B cell (primary cell): ENCODE data around the gene CA7. TPM values are rescaled to one million over a fixed set of nuclear protein-coding genes. Genes with fewer than 3 reads are reported as not detected.

Experiments used
- ATAC-seq: fragments of 200-7000 bp; cut with Tn5 transposase; one replicate; pipeline ENCODE4 v1.10.0; 2021; ENCODE audit warnings: low read depth, mild to moderate bottlenecking, moderate number of reproducible peaks, moderate library complexity
- CTCF ChIA-PET: fragments of 350-600 bp; sonication (Branson Sonifier 250); formaldehyde crosslinking; loops from one replicate; lab custom pipeline; 2021; ENCODE audit warnings: antibody characterized with exemption, inconsistent platforms; lab: Charles Lee
- POLR2A ChIA-PET: fragments of 350-600 bp; sonication (Branson Sonifier 250); formaldehyde crosslinking; loops from one replicate; lab custom pipeline; 2021; ENCODE audit warnings: antibody characterized with exemption; lab: Charles Lee
- DNase-seq: peaks from one replicate; pipeline ENCODE4 v3.0.0; 2013
- H2AFZ ChIP-seq: 2 replicates; pipeline ENCODE4 v1.6.1; 2012; ENCODE audit warnings: mild to moderate bottlenecking, low read depth, low read length; ENCODE audit not compliant: insufficient read depth, poor library complexity, severe bottlenecking
- H3K27ac ChIP-seq, 2 donors: 1 replicate in 1 of 2; 2 replicates in 1 of 2; pipeline ENCODE4 v1.5.1; 2012 to 2013; ENCODE audit warnings: low read length in 2 of 2, mild to moderate bottlenecking in 2 of 2, moderate library complexity in 1 of 2
- H3K27me3 ChIP-seq, 4 experiments: fragments of 200-600 bp in 1 of 4; sonication (generic) in 1 of 4; replicated peaks in 1 of 4; 1 replicate in 2 of 4; 2 replicates in 2 of 4; pipeline versions ENCODE4 v1.6.1 to v1.7.0; 2013 to 2016; ENCODE audit warnings: low read length in 3 of 4, mild to moderate bottlenecking in 2 of 4, mixed read lengths in 1 of 4, moderate library complexity in 1 of 4; ENCODE audit not compliant: insufficient read depth in 4 of 4, control insufficient read depth in 3 of 4; ENCODE audit errors: control extremely low read depth in 1 of 4
- H3K36me3 ChIP-seq, 2 experiments: replicated peaks in 1 of 2; 1 replicate in 1 of 2; 2 replicates in 1 of 2; pipeline versions ENCODE4 v1.6.1 to v1.7.1; 2013; ENCODE audit warnings: low read length in 1 of 2; ENCODE audit not compliant: insufficient read depth in 2 of 2, control insufficient read depth in 1 of 2; ENCODE audit errors: control extremely low read depth in 1 of 2, extremely low read depth in 1 of 2
- H3K4me1 ChIP-seq, 2 donors: fragments of 200-600 bp in 1 of 2; sonication (generic) in 1 of 2; 1 replicate in 1 of 2; 2 replicates in 1 of 2; pipeline versions ENCODE4 v1.5.1 to v1.6.1; 2013 to 2017; ENCODE audit warnings: low read length in 2 of 2; ENCODE audit not compliant: control insufficient read depth in 2 of 2, insufficient read depth in 2 of 2
- H3K4me2 ChIP-seq: replicated peaks from 2 replicates; pipeline ENCODE3; 2012; ENCODE audit warnings: mild to moderate bottlenecking, low read depth, low read length; ENCODE audit not compliant: poor library complexity, severe bottlenecking
- H3K4me3 ChIP-seq, 5 experiments: fragments of 200-600 bp in 1 of 5; sonication (generic) in 1 of 5; 1 replicate in 3 of 5; 2 replicates in 2 of 5; pipeline versions ENCODE4 v1.5.1 to v1.7.0; 2011 to 2016; ENCODE audit warnings: low read length in 4 of 5, mild to moderate bottlenecking in 4 of 5, low read depth in 2 of 5, control low read depth in 1 of 5, moderate library complexity in 1 of 5; ENCODE audit not compliant: insufficient read depth in 1 of 5; ENCODE audit errors: control extremely low read depth in 1 of 5, extremely low read depth in 1 of 5
- H3K79me2 ChIP-seq: fragments of 200-600 bp; sonication (generic); one replicate; pipeline ENCODE4 v1.6.0; 2016; ENCODE audit warnings: low read length; ENCODE audit not compliant: control insufficient read depth, insufficient read depth
- H3K9ac ChIP-seq: fragments of 200-600 bp; sonication (generic); 2 replicates; pipeline ENCODE4 v1.6.1; 2017; ENCODE audit warnings: mild to moderate bottlenecking, low read length, moderate library complexity
- H3K9me3 ChIP-seq, 3 donors: one replicate each; pipeline versions ENCODE4 v1.6.1 to v1.7.1; 2013; ENCODE audit warnings: low read length in 2 of 3; ENCODE audit not compliant: control insufficient read depth in 2 of 3, insufficient read depth in 1 of 3; ENCODE audit errors: control extremely low read depth in 1 of 3
- H4K20me1 ChIP-seq: 2 replicates; pipeline ENCODE4 v1.6.0; 2012; ENCODE audit warnings: mild to moderate bottlenecking, low read length; ENCODE audit not compliant: insufficient read depth, control insufficient read depth, poor library complexity, severe bottlenecking
- H3K27ac Mint-ChIP-seq: one replicate; pipeline ENCODE4 v1.8.0; 2021; ENCODE audit warnings: mixed read lengths
- H3K27me3 Mint-ChIP-seq: one replicate; pipeline ENCODE4 v1.8.0; 2021; ENCODE audit warnings: mixed read lengths
- H3K4me1 Mint-ChIP-seq: one replicate; pipeline ENCODE4 v1.8.0; 2021; ENCODE audit warnings: mixed read lengths
- H3K4me3 Mint-ChIP-seq: one replicate; pipeline ENCODE4 v1.8.0; 2021; ENCODE audit warnings: mixed read lengths
- H3K9me3 Mint-ChIP-seq: one replicate; pipeline ENCODE4 v1.8.0; 2022; ENCODE audit warnings: mixed read lengths; ENCODE audit not compliant: insufficient read depth
- CTCF ChIP-seq: fragments of 200-600 bp; IDR thresholded peaks from one replicate; pipeline ENCODE4 v1.8.0; 2022; ENCODE audit warnings: antibody characterized with exemption, mild to moderate bottlenecking
- EZH2 ChIP-seq: IDR thresholded peaks from 2 replicates; pipeline ENCODE4 v1.6.1; 2012; ENCODE audit warnings: borderline replicate concordance, low read depth, mild to moderate bottlenecking, moderate library complexity, low read length; ENCODE audit not compliant: insufficient read depth, poor library complexity, severe bottlenecking
- WGBS: methylation state at CpG from one replicate; pipeline ENCODE4 v1.1.5; 2013; ENCODE audit warnings: missing lambda C conversion rate; ENCODE audit not compliant: insufficient coverage; 5-methylcytosine and 5-hydroxymethylcytosine counted together
- intact Hi-C: fragments of 100-400 bp; cut with micrococcal nuclease; formaldehyde crosslinking; loops from one replicate; pipeline ENCODE4 v1.10.0; 2022
- polyA minus RNA-seq: library from RNA; depleted of rRNA, polyadenylated mRNA; stranded (reverse); fragments of >200 nt; gene quantifications from 2 replicates; pipeline ENCODE4 v1.2.3, GENCODE V29; 2012
- polyA plus RNA-seq: library from polyadenylated mRNA; depleted of rRNA; stranded (reverse); fragments of >200 nt; gene quantifications from 2 replicates; pipeline ENCODE4 v1.2.3, GENCODE V29; 2012
- total RNA-seq, 2 donors: library from RNA; stranded (reverse); fragments of 120-200 nt in 1 of 2; gene quantifications; 1 replicate in 1 of 2; 2 replicates in 1 of 2; pipeline versions ENCODE4 v1.2.3 to v1.2.4, GENCODE V29; 2013 to 2022

CA7 gene
- not detected in 2 replicates for total RNA-seq
- total RNA-seq (2013), result not detected
- not detected in 2 replicates for polyA plus RNA-seq
- not detected in 2 replicates for polyA minus RNA-seq

- peak within 1 kb of the TSS; percentile 76 for H3K4me2 ChIP-seq
- peak within 1 kb of the TSS; percentile 51 for H3K9ac ChIP-seq
- Mint-ChIP-seq H3K27ac (no peak within 1 kb of the TSS), H3K9me3 (no peaks in the 10 kb centered on the region), H3K4me1 (peaks cover 18% of the 10 kb centered on the region), H3K4me3 (peak within 1 kb of the TSS; percentile 74), H3K27me3 (peaks cover 47% of the 10 kb centered on the region)
- ChIA-PET CTCF (interaction anchor here (0.8 to 3.3 kb wide), 4 partner anchors 14 to 29 kb away, joined by 3 to 16 read pairs (median 3); partner anchors contain the start of gene NAE1), POLR2A (no interaction called here)
- peak within 1 kb of the TSS; percentile 49 for H2AFZ ChIP-seq
- no peak within 1 kb of the TSS for H3K27ac ChIP-seq
- no peaks in the 10 kb centered on the region for H4K20me1 ChIP-seq
- TF ChIP-seq CTCF, result no peak
- TF ChIP-seq EZH2, result no peak
- peak within 1 kb of the TSS in 3 of 5 experiments; percentile 15 to 33 (median 29) for H3K4me3 ChIP-seq
- no peak for DNase-seq
- H3K27me3 ChIP-seq, result peaks cover 0 to 39% (median 15%) of the 10 kb centered on the region in 4 experiments
- no peak for ATAC-seq
- H3K79me2 ChIP-seq, result no peaks in the 10 kb centered on the region
- intact Hi-C loops, result no loop called here
- H3K9me3 ChIP-seq, result no peaks in the 10 kb centered on the region
- 3% methylated on average over 77 of the region's 79 CpGs for WGBS
- peaks cover 17 to 18% of the 10 kb centered on the region in 2 donors for H3K4me1 ChIP-seq
- no peaks in the 10 kb centered on the region for H3K36me3 ChIP-seq
These were observed at the start of gene CA7 for GRCh38 chr16:66844342-66845079. TSS of gene CA7 (plus strand) at chr16:66844414. CDS start at chr16:66844488, 74 bp downstream.

DNA sequence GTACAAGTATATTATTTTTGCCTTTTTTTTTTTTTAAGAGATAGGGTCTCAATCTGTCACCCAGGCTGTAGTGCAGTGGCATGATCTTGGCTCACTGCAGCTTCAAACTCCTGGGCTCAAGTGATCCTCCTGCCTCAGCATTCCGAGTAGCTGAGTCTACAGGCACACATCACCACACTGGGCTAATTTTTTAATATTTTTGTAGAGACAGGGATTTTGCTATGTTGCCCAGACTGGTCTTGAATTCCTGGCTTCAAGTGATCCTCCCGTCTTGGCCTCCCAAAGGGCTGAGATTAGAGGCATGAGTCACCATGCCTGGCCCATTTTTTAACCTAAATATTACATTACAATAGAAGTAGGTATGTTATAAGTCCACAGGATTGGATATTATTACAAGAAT, 46.1 kb upstream of the CA7 start:
- no peak overlapping the region for H3K27ac ChIP-seq
- H3K4me3 ChIP-seq, result no peak overlapping the region
- intact Hi-C loops, result no loop called here
- WGBS, result no CpG with 5 or more reads among the region's 2 CpGs
- TF ChIP-seq EZH2 (no peak), CTCF (no peak)
- ChIA-PET POLR2A (no interaction called here), CTCF (no interaction called here)
- no peaks in the 10 kb centered on the region for H3K9me3 Mint-ChIP-seq
- DNase-seq, result no peak
- H3K9me3 ChIP-seq, result peaks cover 0 to 14% (median 0%) of the 10 kb centered on the region in 3 donors
- no peak overlapping the region for H2AFZ ChIP-seq
- H4K20me1 ChIP-seq, result no peaks in the 10 kb centered on the region
- no peak overlapping the region for H3K9ac ChIP-seq
- H3K27me3 Mint-ChIP-seq, result no peaks in the 10 kb centered on the region
- H3K4me3 Mint-ChIP-seq, result no peak overlapping the region
- no peak overlapping the region for H3K4me2 ChIP-seq
- no peaks in the 10 kb centered on the region for H3K4me1 Mint-ChIP-seq
- H3K27me3 ChIP-seq, result no peaks in the 10 kb centered on the region
- no peaks in the 10 kb centered on the region for H3K4me1 ChIP-seq
- H3K27ac Mint-ChIP-seq, result no peak overlapping the region
- H3K79me2 ChIP-seq, result no peaks in the 10 kb centered on the region
- peaks cover 0 to 9% of the 10 kb centered on the region in 2 experiments for H3K36me3 ChIP-seq
- no peak for ATAC-seq
